K562 (cell line): ENCODE data around the gene CDK1. TPM values are rescaled to one million over a fixed set of nuclear protein-coding genes. Genes with fewer than 3 reads are reported as not detected.

ENCODE experiments used
- ATAC-seq: fragments of 200-7000 bp; cut with Tn5 transposase; 3 replicates; pipeline ENCODE4 v1.9.1; 2020; ENCODE audit warnings: moderate library complexity
- BruUV-seq: library from RNA; stranded (reverse); fragments of 400-500 nt; replicated peaks from 2 replicates; lab custom pipeline; 2021; lab: Mats Ljungman, UMichigan
- CTCF ChIA-PET: fragments of 300-600 bp; formaldehyde crosslinking; extraction: SDS; loops from one replicate; lab custom pipeline; 2021; ENCODE audit warnings: low intra/inter-chr PET ratio; lab: Yijun Ruan, JAX
- POLR2A ChIA-PET: fragments of 300-600, 350-650 bp; sonication (Branson Sonifier 250); formaldehyde crosslinking; extraction: SDS; loops from one replicate; lab custom pipeline; 2021; ENCODE audit warnings: antibody characterized with exemption, inconsistent platforms; lab: Yijun Ruan, JAX
- DNase-seq, 4 experiments: peaks; one replicate each; pipeline versions ENCODE4 v3.0.0 to v3.0.0-alpha.2; 2011 to 2018; ENCODE audit warnings: low spot score in 3 of 4, mixed read lengths in 3 of 4; ENCODE audit errors: extremely low read depth in 1 of 4
- FAIRE-seq: peaks from 2 replicates; lab custom pipeline; 2011; peaks lifted over from hg19 to GRCh38; lab: Jason Lieb, UNC
- H2AFZ ChIP-seq: 2 replicates; pipeline ENCODE4 v1.6.0; 2011; ENCODE audit warnings: low read depth, low read length, control low read depth, inconsistent platforms
- H3K27ac ChIP-seq: fragments of 200-600 bp; 3 replicates; pipeline ENCODE4 v1.8.0; 2011; ENCODE audit warnings: low read depth, mild to moderate bottlenecking, control low read depth, inconsistent platforms, low read length, moderate library complexity, mixed read lengths; ENCODE audit errors: extremely low read depth
- H3K27me3 ChIP-seq, 2 experiments: fragments of 300-600 bp in 1 of 2; 2 replicates in 1 of 2; 3 replicates in 1 of 2; pipeline versions ENCODE4 v1.6.0 to v1.8.0; 2011; ENCODE audit warnings: inconsistent platforms in 2 of 2, low read length in 2 of 2, mild to moderate bottlenecking in 1 of 2, mixed read lengths in 1 of 2, moderate library complexity in 1 of 2; ENCODE audit not compliant: control insufficient read depth in 2 of 2, insufficient read depth in 2 of 2
- H3K36me3 ChIP-seq: fragments of 300-600 bp; 3 replicates; pipeline ENCODE4 v1.8.0; 2011; ENCODE audit warnings: mild to moderate bottlenecking, low read length, inconsistent platforms; ENCODE audit not compliant: control insufficient read depth, insufficient read depth
- H3K4me1 ChIP-seq, 2 experiments: fragments of 200-600 bp in 1 of 2; replicated peaks in 1 of 2; 2 replicates in 1 of 2; 3 replicates in 1 of 2; pipeline versions ENCODE4 v1.5.1 to v1.8.0; 2011; ENCODE audit warnings: inconsistent platforms in 2 of 2, low read length in 2 of 2, mild to moderate bottlenecking in 1 of 2, mixed read lengths in 1 of 2, moderate library complexity in 1 of 2; ENCODE audit not compliant: control insufficient read depth in 2 of 2, insufficient read depth in 2 of 2
- H3K4me2 ChIP-seq: 2 replicates; pipeline ENCODE4 v1.6.1; 2011; ENCODE audit warnings: low read length, control low read depth, inconsistent platforms, mixed read lengths; ENCODE audit not compliant: insufficient read depth
- H3K4me3 ChIP-seq: fragments of 200-600 bp; sonication (generic), shearing (Covaris generic); 2 replicates; pipeline ENCODE4 v1.5.1; 2016; ENCODE audit warnings: control low read depth, inconsistent platforms
- H3K79me2 ChIP-seq: fragments of 200-600 bp; 3 replicates; pipeline ENCODE4 v1.8.0; 2011; ENCODE audit warnings: low read length, inconsistent platforms; ENCODE audit not compliant: control insufficient read depth, insufficient read depth
- H3K9ac ChIP-seq, 2 experiments: 2 replicates each; pipeline versions ENCODE4 v1.6.0 to v1.6.1; 2011; ENCODE audit warnings: low read depth in 2 of 2, low read length in 2 of 2, control low read depth in 1 of 2, inconsistent platforms in 1 of 2, mild to moderate bottlenecking in 1 of 2, mixed read lengths in 1 of 2; ENCODE audit not compliant: insufficient read depth in 1 of 2
- H3K9me1 ChIP-seq: one replicate; pipeline ENCODE4 v1.6.0; 2011; ENCODE audit warnings: inconsistent platforms, mild to moderate bottlenecking, low read length, moderate library complexity; ENCODE audit not compliant: control insufficient read depth, insufficient read depth
- H3K9me3 ChIP-seq: replicated peaks from 2 replicates; pipeline ENCODE4 v1.5.1; 2011; ENCODE audit warnings: low read depth, low read length, inconsistent platforms; ENCODE audit not compliant: control insufficient read depth, insufficient read depth
- H4K20me1 ChIP-seq: replicated peaks from 2 replicates; pipeline ENCODE4 v1.6.1; 2011; ENCODE audit warnings: low read length, inconsistent platforms, mixed read lengths; ENCODE audit not compliant: control insufficient read depth, insufficient read depth
- ARID4B ChIP-seq: sonication (generic); formaldehyde crosslinking; IDR thresholded peaks from 2 replicates; pipeline ENCODE4 v1.8.0; 2022; ENCODE audit warnings: mild to moderate bottlenecking, missing genetic modification reagents
- CBX2 ChIP-seq: fragments of 200-600 bp; sonication (generic); IDR thresholded peaks from one replicate; pipeline ENCODE4 v1.6.1; 2012; ENCODE audit warnings: mild to moderate bottlenecking, low read length, inconsistent platforms; ENCODE audit not compliant: insufficient read depth, poor library complexity, severe bottlenecking
- CHD2 ChIP-seq: IDR thresholded peaks from 2 replicates; pipeline ENCODE4 v1.6.1; 2011; ENCODE audit warnings: low read depth, low read length
- GTF2A2 ChIP-seq: IDR thresholded peaks from 2 replicates; pipeline ENCODE4 v1.6.1; 2016; ENCODE audit warnings: mild to moderate bottlenecking, missing genetic modification characterization, missing compliant biosample characterization
- KHSRP ChIP-seq: fragments of 450-650 bp; IDR thresholded peaks from 2 replicates; pipeline ENCODE4 v1.6.1; 2017
- PCBP2 ChIP-seq: fragments of 200-400 bp; formaldehyde crosslinking; IDR thresholded peaks from 2 replicates; pipeline ENCODE4 v1.6.1; 2018; ENCODE audit warnings: low read length, low read depth, mild to moderate bottlenecking, moderate library complexity; ENCODE audit not compliant: poor library complexity, severe bottlenecking
- RBM39 ChIP-seq: fragments of 200-400 bp; formaldehyde crosslinking; optimal IDR thresholded peaks from 2 replicates; pipeline ENCODE3; 2018; ENCODE audit warnings: low read depth, low read length
- RUNX1 ChIP-seq: sonication (generic); IDR thresholded peaks from 2 replicates; pipeline ENCODE4 v1.6.1; 2016; ENCODE audit warnings: antibody characterized with exemption, low read depth
- WGBS: fragments of 100-300 bp; shearing (Covaris generic); methylation state at CpG from one replicate; pipeline ENCODE4 v1.1.6; 2016; ENCODE audit warnings: low coverage, mixed read lengths; ENCODE audit not compliant: insufficient coverage; ENCODE audit errors: missing lambda C conversion rate; 5-methylcytosine and 5-hydroxymethylcytosine counted together
- in situ Hi-C: fragments of 300-500 bp; cut with MboI; formaldehyde crosslinking; loops from 4 replicates; pipeline ENCODE4 v1.15.0; 2018; ENCODE audit warnings: inconsistent platforms, mixed read lengths
- intact Hi-C: fragments of 100-400 bp; cut with micrococcal nuclease; formaldehyde crosslinking; loops from 2 replicates; pipeline ENCODE4 v1.14.2; 2022
- polyA plus RNA-seq, 8 experiments: library from polyadenylated mRNA; depleted of rRNA in 4 of 8; stranded (reverse) in 5 of 8; unstranded in 3 of 8; fragments of >200 nt; fragmentation: Nextera tagmentation in 2 of 8; fragmentation: Illumina TruSeq in 1 of 8; extraction: Ambion mirVana in 2 of 8; extraction: Trizol in 1 of 8; gene quantifications; 2 replicates each; pipeline versions ENCODE4 v1.2.1 to v1.2.3, GENCODE V29; 2011 to 2014; ENCODE audit warnings: inconsistent platforms in 1 of 8, missing spikeins in 1 of 8
- total RNA-seq, 7 experiments: library from RNA; depleted of rRNA in 6 of 7; stranded (reverse); fragments of >200 nt in 6 of 7; fragmentation: Illumina TruSeq in 2 of 7; extraction: Trizol in 2 of 7; gene quantifications; 2 replicates each; pipeline versions ENCODE4 v1.2.1 to v1.2.3, GENCODE V29; 2011 to 2021; ENCODE audit warnings: low replicate concordance in 1 of 7
- TF ChIP-seq, protein P1 (sequence below): sonication (generic); formaldehyde crosslinking; IDR thresholded peaks from 2 replicates; pipeline ENCODE4 v1.8.0; 2022; ENCODE audit warnings: missing genetic modification reagents, mild to moderate bottlenecking, moderate library complexity, borderline replicate concordance
- TF ChIP-seq, protein P2 (sequence below): sonication (generic); formaldehyde crosslinking; IDR thresholded peaks from 2 replicates; pipeline ENCODE4 v1.8.0; 2022; ENCODE audit warnings: mild to moderate bottlenecking, missing genetic modification reagents

Gene CDK1
- total and polyA plus RNA-seq, 9 of the 15 experiments (the other 6 are each of a cell fraction or from before 2014, with no cell fraction given), result 156 to 685 (median 236) TPM

DNA sequence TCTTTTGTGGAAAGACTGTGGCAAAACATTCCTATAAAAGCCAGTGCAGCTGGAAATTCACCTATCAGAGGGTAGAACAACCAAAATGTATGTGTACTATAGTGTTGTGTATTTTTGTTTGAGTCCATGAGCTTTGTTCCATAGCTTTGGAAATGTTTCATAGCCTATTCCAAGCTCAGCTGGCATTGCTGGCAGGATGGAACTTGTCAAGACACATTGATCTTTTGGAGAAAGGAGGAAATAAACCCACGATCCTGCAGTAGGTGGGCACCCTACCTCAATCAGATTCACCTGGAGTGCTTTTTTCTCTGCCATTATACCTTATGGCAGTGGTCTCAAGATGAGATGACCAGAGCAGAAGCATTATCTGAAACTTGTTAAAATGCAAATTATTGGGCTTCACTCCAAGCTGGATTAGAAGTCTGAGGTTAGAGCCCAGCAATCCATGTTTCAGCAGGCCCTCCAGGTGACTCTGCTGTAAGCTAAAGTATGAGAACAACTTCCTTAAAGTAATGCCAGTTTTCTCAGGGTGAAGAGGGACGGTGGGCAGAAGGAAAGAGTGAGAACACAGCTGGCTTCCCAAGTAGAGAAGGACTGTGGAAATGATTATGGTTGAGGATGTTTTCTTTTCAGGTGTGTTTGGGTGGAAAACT lies 30.3 kb upstream of the CDK1 start:
- no peaks in the 10 kb centered on the region for H3K4me1 ChIP-seq
- ChIA-PET CTCF (no interaction called here), POLR2A (no interaction called here)
- ATAC-seq (no peak), FAIRE-seq (no peak), DNase-seq (no peak)
- TF ChIP-seq CHD2 (no peak), RBM39 (no peak), GTF2A2 (tag) (no peak), PCBP2 (no peak), KHSRP (no peak), CBX2 (no peak), ARID4B (CRISPR knock-in tag) (no peak), RUNX1 (no peak)
- TF ChIP-seq, protein P1, sequence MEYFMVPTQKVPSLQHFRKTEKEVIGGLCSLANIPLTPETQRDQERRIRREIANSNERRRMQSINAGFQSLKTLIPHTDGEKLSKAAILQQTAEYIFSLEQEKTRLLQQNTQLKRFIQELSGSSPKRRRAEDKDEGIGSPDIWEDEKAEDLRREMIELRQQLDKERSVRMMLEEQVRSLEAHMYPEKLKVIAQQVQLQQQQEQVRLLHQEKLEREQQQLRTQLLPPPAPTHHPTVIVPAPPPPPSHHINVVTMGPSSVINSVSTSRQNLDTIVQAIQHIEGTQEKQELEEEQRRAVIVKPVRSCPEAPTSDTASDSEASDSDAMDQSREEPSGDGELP (CRISPR knock-in tag), result no peak
- TF ChIP-seq, protein P2, sequence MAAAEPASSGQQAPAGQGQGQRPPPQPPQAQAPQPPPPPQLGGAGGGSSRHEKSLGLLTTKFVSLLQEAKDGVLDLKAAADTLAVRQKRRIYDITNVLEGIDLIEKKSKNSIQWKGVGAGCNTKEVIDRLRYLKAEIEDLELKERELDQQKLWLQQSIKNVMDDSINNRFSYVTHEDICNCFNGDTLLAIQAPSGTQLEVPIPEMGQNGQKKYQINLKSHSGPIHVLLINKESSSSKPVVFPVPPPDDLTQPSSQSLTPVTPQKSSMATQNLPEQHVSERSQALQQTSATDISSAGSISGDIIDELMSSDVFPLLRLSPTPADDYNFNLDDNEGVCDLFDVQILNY, result no peak
- no TSS peak for BruUV-seq
- H3K9ac ChIP-seq, result no peak overlapping the region
- no peak overlapping the region for H2AFZ ChIP-seq
- no peaks in the 10 kb centered on the region for H3K36me3 ChIP-seq
- in situ Hi-C loops (no loop called here), intact Hi-C loops (no loop called here)
- H3K4me2 ChIP-seq, result no peak overlapping the region
- H4K20me1 ChIP-seq, result no peaks in the 10 kb centered on the region
- H3K9me1 ChIP-seq, result no peaks in the 10 kb centered on the region
- peaks cover 2 to 7% of the 10 kb centered on the region in 2 experiments; a peak in 3 of 5 replicates for H3K27me3 ChIP-seq
- H3K79me2 ChIP-seq, result no peaks in the 10 kb centered on the region
- H3K9me3 ChIP-seq, result no peaks in the 10 kb centered on the region
- H3K4me3 ChIP-seq, result no peak overlapping the region
- 0% methylated on average over 2 of the region's 2 CpGs for WGBS
- H3K27ac ChIP-seq, result no peak overlapping the region
